HG03565 (cell line): ENCODE results near the gene TNFRSF4.

ENCODE experiments used
- ATAC-seq: cut with Tn5 transposase; IDR thresholded peaks from one replicate; pipeline ENCODE4 v1.9.1; 2021; ENCODE audit warnings: mild to moderate bottlenecking, moderate library complexity; ENCODE audit not compliant: unreplicated experiment

The TNFRSF4 gene

DNA sequence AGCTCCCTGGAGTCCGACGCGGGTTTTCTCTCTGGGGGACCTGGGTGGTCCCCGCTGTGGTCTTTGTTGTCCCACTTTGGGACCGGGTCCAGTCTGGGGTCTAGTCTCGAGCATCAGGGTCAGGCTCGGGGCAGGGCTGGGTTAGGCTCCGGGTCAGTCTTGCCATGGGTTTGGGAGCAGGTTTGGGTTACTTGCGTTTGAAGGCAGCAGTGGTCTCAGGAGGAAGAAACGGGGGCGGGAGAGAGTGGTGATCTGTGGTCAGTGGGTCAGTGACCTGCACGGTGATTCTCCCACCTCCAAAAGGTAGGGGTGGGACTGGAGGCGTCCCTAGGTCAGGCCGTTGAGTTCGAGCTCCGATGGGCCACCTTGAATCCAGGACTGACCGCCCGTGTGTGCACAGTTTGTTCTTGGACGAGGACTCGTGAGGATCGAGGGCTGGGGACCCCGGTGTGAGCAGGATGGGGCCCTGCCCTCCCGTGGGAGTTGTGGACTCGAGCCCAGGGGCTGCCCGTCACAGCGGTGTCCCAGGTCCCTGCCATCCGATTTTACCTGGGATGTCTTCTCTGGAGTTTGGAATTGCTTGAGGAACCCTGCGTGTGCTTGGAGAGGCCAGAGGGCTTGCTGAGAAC is 20.3 kb upstream of the TNFRSF4 start:
- ATAC-seq = no peak

GRCh38 chr1:1233567-1233892 is 19.6 kb upstream of the TNFRSF4 start:
- no peak for ATAC-seq

- ATAC-seq = no peak
Measured at GRCh38 chr1:1232796-1233566, 19.0 kb upstream of the TNFRSF4 start.

GRCh38 chr1:1232208-1232795 is 18.3 kb upstream of the TNFRSF4 start, which contains the start of gene B3GALT6:
B3GALT6 (plus strand) TSS chr1:1232237; CDS start chr1:1232279, 42 bp downstream.
- no peak for ATAC-seq

GRCh38 chr1:1231400-1232207 is 17.7 kb upstream of the TNFRSF4 start, which contains the start of gene SDF4:
SDF4 (minus strand) TSS chr1:1232001; CDS start chr1:1228772, 3,229 bp downstream.
- ATAC-seq = peak; percentile 87

DNA sequence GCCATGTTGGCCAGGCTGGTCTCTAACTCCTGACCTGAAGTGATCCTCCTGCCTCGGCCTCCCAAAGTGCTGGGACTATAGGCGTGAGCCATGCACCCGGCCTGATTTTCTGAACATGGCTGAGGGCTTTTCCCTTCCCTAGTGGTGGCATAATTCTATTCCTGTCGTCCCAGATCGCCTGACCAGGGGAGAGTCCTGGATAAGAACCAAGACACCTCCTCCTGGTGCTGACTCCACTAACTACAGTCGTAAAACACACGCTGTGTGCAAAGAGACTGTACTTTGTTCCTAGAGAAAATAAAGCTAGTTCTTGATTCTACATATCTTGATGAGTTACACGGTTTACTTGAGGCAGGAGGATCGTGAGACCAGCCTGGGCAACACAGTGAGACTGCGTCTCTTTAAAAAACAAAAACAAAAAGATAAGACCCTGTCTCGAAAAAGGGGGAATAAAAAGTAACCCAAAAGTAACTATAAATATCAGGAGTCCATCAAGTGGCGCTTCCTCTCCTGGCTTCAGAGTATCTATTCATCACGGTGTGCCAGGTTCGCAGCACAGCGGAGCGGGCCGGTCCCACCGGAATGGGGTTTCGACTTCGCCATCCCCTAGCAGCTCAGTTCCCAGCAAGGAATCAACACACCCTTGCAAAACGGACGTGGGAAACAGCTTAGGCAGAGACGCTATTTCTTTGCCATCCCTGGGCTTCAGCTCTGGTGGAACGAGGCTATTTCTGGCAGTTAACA is 16.9 kb upstream of the TNFRSF4 start:
- ATAC-seq = no peak

- ATAC-seq = no peak
Measured at GRCh38 chr1:1229770-1230169, 15.8 kb upstream of the TNFRSF4 start.

DNA sequence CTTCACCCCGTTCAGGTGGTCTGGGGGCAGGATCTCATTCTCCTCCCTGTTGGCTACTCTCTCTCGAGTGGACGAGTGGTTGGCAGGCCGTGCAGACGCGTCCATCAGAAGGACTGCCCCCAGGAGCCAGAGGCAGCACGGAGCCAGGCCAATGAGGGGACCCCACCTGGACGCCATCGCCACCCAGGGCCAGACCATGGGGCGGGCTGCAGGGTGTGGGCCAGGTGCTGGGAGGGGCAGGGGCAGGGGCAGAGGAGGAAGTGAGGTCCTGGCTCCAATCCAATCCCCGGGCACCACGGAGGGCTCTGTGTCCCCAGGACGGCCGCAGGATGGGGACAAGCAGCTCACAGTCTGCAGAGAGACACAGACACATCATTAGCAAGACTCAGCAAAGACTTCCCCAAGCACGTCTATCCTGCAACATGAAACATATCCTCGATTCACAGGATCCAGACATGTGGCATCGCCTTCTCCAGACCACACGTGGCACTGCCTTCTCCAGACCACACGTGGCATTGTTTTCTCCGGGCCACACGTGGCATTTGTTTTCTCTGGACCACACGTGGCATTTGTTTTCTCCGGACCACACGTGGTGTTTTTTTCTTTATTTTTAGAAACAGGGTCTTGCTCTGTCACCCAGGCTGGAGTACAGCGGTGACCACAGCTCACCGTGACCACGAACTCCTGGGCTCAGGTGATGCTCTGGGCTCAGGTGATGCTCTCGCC is 14.8 kb upstream of the TNFRSF4 start:
- no peak for ATAC-seq

DNA sequence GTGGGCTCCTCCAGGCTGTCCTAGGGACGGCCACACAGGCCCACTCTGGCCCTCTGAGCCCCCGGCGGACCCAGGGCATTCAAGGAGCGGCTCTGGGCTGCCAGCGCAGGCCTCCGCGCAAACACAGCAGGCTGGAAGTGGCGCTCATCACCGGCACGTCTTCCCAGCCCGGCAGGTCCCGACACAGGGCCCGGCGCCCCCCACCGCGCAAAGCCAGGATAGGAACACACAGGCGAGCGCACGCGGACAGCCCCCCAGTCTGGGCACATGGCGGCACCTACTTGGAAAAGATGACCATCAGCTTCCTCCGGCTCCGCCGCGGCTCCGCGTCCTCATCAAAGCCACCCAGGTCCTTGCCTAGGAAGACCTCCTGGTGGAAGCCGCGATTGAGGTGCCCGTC is 14.2 kb upstream of the TNFRSF4 start:
- ATAC-seq = no peak

DNA sequence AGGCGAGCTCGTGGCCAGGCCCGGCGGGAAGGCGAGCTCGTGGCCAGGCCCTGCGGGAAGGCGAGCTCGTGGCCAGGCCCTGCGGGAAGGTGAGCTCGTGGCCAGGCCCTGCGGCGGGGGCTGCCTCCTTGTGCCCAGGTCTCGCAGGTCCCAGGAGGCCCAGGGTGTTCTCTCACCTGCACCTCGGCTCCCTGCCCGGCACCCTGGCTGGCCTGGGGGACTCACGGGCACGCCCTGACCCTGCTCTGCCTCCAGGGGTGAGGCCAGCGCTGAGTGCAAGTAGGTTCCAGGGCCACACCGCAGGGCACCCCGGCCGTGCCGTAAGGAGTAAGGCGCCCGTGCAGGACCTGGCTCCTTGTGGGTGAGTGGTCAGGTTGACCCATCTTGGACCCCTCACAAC is 13.4 kb upstream of the TNFRSF4 start:
- no peak for ATAC-seq

GRCh38 chr1:1226566-1227362 is 12.8 kb upstream of the TNFRSF4 start:
- no peak for ATAC-seq

GRCh38 chr1:1225913-1226312 is 12.0 kb upstream of the TNFRSF4 start:
- no peak for ATAC-seq

DNA sequence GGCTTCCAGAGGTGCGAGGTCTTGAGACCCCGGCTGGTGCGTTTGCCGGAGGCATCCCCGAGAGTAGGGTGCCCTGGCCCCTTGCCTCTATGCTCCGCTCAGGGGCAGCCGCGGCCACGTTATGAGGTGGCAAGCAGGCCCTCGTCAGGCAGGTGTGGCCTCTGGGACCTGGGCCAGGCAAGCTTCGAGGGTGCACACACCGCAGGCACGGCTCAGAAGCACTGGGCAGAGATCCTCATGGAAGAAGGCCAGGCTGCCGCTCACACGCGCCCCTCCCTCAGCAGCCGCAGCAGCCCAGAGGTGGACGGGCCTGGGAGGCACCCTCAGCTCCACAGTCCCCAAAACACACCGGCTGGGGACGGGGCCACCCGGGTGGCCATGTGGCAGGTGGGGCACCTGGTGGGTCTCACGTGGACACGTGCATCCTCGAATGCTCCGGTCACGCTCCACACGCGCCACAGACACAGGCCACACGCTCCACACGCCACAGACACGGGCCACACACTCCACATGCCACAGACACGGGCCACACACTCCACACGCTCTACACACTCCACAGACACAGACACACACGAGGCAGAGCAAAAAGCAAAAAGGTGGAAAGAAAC is 11.4 kb upstream of the TNFRSF4 start:
- ATAC-seq = no peak

- no peak for ATAC-seq
Measured at GRCh38 chr1:1223891-1224290, 9.9 kb upstream of the TNFRSF4 start.

DNA sequence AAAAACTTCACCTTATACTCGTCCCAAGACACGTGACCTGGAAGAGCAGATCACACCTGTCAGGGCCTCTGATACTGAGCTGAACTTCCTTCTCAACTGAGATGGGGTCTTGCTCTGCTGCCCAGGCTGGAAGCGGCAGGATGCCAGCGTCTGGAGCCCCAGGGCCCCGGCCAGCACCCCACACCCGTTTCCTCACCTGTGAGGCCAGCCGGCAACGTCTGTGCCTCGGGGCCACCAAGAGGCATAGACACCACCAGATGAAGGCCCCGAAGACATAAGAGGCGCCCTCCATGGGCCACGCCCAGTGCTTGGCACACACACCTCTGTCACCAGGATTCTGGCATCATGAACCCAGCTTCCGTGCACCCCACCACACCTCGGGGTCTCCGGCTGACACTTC is 9.4 kb upstream of the TNFRSF4 start:
- ATAC-seq = no peak

GRCh38 chr1:1222575-1223225 is 8.7 kb upstream of the TNFRSF4 start:
- ATAC-seq = no peak

DNA sequence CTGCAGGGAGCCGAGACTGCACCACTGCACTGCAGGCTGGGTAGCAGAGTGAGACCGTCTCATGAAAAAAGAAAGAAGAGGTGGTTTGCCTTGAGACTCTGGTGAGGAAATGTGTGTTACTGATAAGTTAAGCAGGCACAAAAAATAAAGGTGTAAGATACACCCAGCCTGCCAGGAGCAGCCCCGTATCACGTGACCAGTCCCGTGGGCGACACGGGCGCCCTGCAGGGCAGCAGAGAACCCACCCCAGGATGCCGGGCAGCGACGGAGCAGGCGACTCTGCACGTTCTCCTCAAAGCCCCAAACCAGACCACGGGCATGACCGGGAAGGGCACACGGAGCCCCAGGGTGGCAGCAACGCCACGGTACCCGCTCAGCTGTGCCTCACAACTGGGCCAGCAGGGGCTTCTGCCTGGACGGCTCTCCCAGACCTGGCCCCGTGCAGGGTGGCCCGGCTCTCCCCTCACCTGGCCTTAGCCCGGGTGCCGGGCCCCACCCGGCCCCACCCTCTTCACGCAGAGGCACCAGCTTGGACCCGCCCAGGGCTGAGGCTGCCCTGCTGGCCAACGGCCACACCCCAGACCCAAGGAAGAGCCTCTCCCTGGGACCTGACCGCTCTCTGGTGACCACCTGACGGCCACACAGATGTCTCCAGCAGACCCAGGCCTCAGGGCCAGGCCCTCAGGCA is 8.1 kb upstream of the TNFRSF4 start:
- no peak for ATAC-seq

DNA sequence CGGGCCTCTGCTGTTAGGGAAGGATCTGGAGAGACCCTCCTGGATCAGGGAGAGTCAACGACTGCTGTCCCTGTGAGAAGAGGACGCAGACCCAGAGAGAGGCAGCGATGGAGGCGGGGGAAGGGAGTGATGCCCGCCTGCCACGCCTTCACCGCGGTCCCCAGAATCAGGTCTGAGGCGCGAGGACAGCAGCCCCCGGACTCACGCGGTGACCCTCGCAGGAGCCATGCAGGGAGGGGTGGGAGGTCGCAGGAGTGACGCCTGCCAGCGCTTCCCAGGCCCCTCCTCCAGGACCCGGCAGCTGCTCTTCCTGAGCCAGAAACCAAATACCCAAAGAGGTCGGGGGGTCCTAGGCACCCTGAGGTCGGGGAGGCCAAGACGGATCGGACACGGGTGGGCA is 6.2 kb upstream of the TNFRSF4 start:
- no peak for ATAC-seq
